Measurements from ENCODE around the gene UGGT2. TPM values are rescaled to one million over a fixed set of nuclear protein-coding genes. Genes with fewer than 3 reads are reported as not detected.
A peak's percentile ranks its signal among the peaks of the same experiment; 100 is the strongest.

Gene UGGT2
- total and polyA plus RNA-seq, 2 of the 13 experiments (the other 11 are each of a cell fraction or from before 2014, with no cell fraction given): 13.2 to 27.1 TPM

- no peak overlapping the region for H2AFZ ChIP-seq (ENCODE audit: low read length)
- H3K79me2 ChIP-seq (ENCODE audit: insufficient read depth, low read length): no peaks in the 10 kb centered on the region
- intact Hi-C loops (cut with micrococcal nuclease; ENCODE audit: unreplicated experiment) (no loop called here), in situ Hi-C loops (cut with HindIII; ENCODE audit: extremely low pct_ligation_motif_present, low pct_unique_long_range_greater_than_20kb) (no loop called here)
- no peak overlapping the region for H3K4me3 ChIP-seq (replicated peaks in 1 of 3; ENCODE audit: insufficient read depth in 1 of 3, low read depth in 2 of 3, low read length in 3 of 3)
- WGBS (ENCODE audit: low lambda C conversion rate): 5% methylated on average over 4 of the region's 4 CpGs
- DNase-seq (ENCODE audit: low spot score) (no peak), FAIRE-seq (no peak), ATAC-seq (no peak)
- no peaks in the 10 kb centered on the region for H3K4me1 ChIP-seq (ENCODE audit: insufficient read depth, low read length)
- H3K9ac ChIP-seq (ENCODE audit: insufficient read depth, low read depth, low read length): no peak overlapping the region
- H3K27me3 ChIP-seq (ENCODE audit: control insufficient read depth in 1 of 2, insufficient read depth in 2 of 2, low read length in 2 of 2): peaks cover 0 to 9% of the 10 kb centered on the region in 2 experiments; a peak in 2 of 5 replicates
- ChIA-PET POLR2A (no interaction called here), CTCF (ENCODE audit: low intra/inter-chr PET ratio, low total read pairs) (no interaction called here)
- BruUV-seq (replicated peaks): no TSS peak
- no peaks in the 10 kb centered on the region for H3K9me3 ChIP-seq (ENCODE audit: low read length)
- peak in 1 of 2 experiments; percentile 49; a peak in 2 of 4 replicates for TF ChIP-seq MAFK (conservative IDR thresholded peaks at IDR 0.05 in 1 of 2, IDR thresholded peaks at IDR 0.05 in 1 of 2; ENCODE audit: low read length in 2 of 2)
- TF ChIP-seq NCOA5 (CRISPR knock-in tag; IDR thresholded peaks at IDR 0.05): no peak
- peak; percentile 25; the same call in 1 of the 2 replicates for TF ChIP-seq MAFF (IDR thresholded peaks at IDR 0.05; ENCODE audit: low read depth, low read length)
- no peaks in the 10 kb centered on the region for H3K36me3 ChIP-seq (replicated peaks in 1 of 2; ENCODE audit: control insufficient read depth in 1 of 2, insufficient read depth in 2 of 2, low read length in 2 of 2)
- no peak overlapping the region for H3K27ac ChIP-seq (ENCODE audit: extremely low read length, insufficient read depth, low read length)
- no peaks in the 10 kb centered on the region for H4K20me1 ChIP-seq (ENCODE audit: insufficient read depth, low read length)
- H3K4me2 ChIP-seq (ENCODE audit: low read depth, low read length): no peak overlapping the region
These were observed 47.4 kb upstream of the UGGT2 start for GRCh38 chr13:96100457-96101220.

GRCh38 chr13:96093296-96094006 lies 40.2 kb upstream of the UGGT2 start:
- Histone ChIP-seq H3K79me2 (ENCODE audit: insufficient read depth, low read length) (no peaks in the 10 kb centered on the region), H3K4me2 (ENCODE audit: low read depth, low read length) (no peak overlapping the region), H3K36me3 (replicated peaks in 1 of 2; ENCODE audit: control insufficient read depth in 1 of 2, insufficient read depth in 2 of 2, low read length in 2 of 2) (no peaks in the 10 kb centered on the region), H2AFZ (ENCODE audit: low read length) (no peak overlapping the region), H3K27ac (ENCODE audit: extremely low read length, insufficient read depth, low read length) (no peak overlapping the region), H3K4me1 (ENCODE audit: insufficient read depth, low read length) (0 out of 2 replicates have a peak, but pooled peaks cover 6% of the 10 kb centered on the region), H3K27me3 (ENCODE audit: control insufficient read depth in 1 of 2, insufficient read depth in 2 of 2, low read length in 2 of 2) (peaks cover 5 to 30% of the 10 kb centered on the region in 2 experiments), H3K4me3 (replicated peaks in 1 of 3; ENCODE audit: insufficient read depth in 1 of 3, low read depth in 2 of 3, low read length in 3 of 3) (no peak overlapping the region), H3K9me3 (ENCODE audit: low read length) (no peaks in the 10 kb centered on the region), H3K9ac (ENCODE audit: insufficient read depth, low read depth, low read length) (no peak overlapping the region), H4K20me1 (ENCODE audit: insufficient read depth, low read length) (no peaks in the 10 kb centered on the region)
- intact Hi-C loops (cut with micrococcal nuclease; ENCODE audit: unreplicated experiment) (no loop called here), in situ Hi-C loops (cut with HindIII; ENCODE audit: extremely low pct_ligation_motif_present, low pct_unique_long_range_greater_than_20kb) (no loop called here)
- ChIA-PET CTCF (ENCODE audit: low intra/inter-chr PET ratio, low total read pairs) (no interaction called here), POLR2A (no interaction called here)
- ATAC-seq (no peak), FAIRE-seq (no peak), DNase-seq (ENCODE audit: low spot score) (no peak)
- BruUV-seq (replicated peaks): no TSS peak
- no peak for TF ChIP-seq NKX3-1 (CRISPR knock-in tag; IDR thresholded peaks at IDR 0.05)
- TF ChIP-seq ZNF556 (CRISPR knock-in tag; IDR thresholded peaks at IDR 0.05; ENCODE audit: borderline replicate concordance): no peak
- TF ChIP-seq JUN (CRISPR knock-in tag; IDR thresholded peaks at IDR 0.05): no peak
- TF ChIP-seq, protein P1, sequence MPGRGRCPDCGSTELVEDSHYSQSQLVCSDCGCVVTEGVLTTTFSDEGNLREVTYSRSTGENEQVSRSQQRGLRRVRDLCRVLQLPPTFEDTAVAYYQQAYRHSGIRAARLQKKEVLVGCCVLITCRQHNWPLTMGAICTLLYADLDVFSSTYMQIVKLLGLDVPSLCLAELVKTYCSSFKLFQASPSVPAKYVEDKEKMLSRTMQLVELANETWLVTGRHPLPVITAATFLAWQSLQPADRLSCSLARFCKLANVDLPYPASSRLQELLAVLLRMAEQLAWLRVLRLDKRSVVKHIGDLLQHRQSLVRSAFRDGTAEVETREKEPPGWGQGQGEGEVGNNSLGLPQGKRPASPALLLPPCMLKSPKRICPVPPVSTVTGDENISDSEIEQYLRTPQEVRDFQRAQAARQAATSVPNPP (CRISPR knock-in tag; IDR thresholded peaks at IDR 0.05): no peak
- TF ChIP-seq TBX3 (IDR thresholded peaks at IDR 0.05; ENCODE audit: borderline replicate concordance): no peak
- TF ChIP-seq ZNF224 (CRISPR knock-in tag; IDR thresholded peaks at IDR 0.05): no peak
- TF ChIP-seq ZFP82 (CRISPR knock-in tag; IDR thresholded peaks at IDR 0.05; ENCODE audit: borderline replicate concordance): no peak
- no peak for TF ChIP-seq NR2F1 (CRISPR knock-in tag; IDR thresholded peaks at IDR 0.05)
- no peak for TF ChIP-seq NCOA1 (CRISPR knock-in tag; IDR thresholded peaks at IDR 0.05)
- no peak for TF ChIP-seq ETV6 (CRISPR knock-in tag; conservative IDR thresholded peaks at IDR 0.05)
- no peak for TF ChIP-seq SP4 (CRISPR knock-in tag; IDR thresholded peaks at IDR 0.05)
- no peak for TF ChIP-seq STAT5B (CRISPR knock-in tag; IDR thresholded peaks at IDR 0.05)
- no peak for TF ChIP-seq PHF8 (CRISPR knock-in tag; IDR thresholded peaks at IDR 0.05)
